Right lobe of liver (tissue), 6 donors: ENCODE results near the gene CYP26A1. TPM values are rescaled to one million over a fixed set of nuclear protein-coding genes. Genes with fewer than 3 reads are reported as not detected.

Source experiments
- ATAC-seq, 4 donors: fragments of 200-7000 bp; cut with Tn5 transposase; one replicate each; pipeline ENCODE4 v1.9.1; 2020; ENCODE audit warnings: mild to moderate bottlenecking in 4 of 4, moderate library complexity in 4 of 4
- DNase-seq, 3 donors: peaks; one replicate each; pipeline ENCODE4 v3.0.0-alpha.2; 2020
- H3K27ac ChIP-seq, 3 donors: fragments of 200-600 bp; one replicate each; pipeline ENCODE4 v1.8.0; 2022
- H3K27me3 ChIP-seq, 2 donors: fragments of 200-600 bp; one replicate each; pipeline ENCODE4 v1.8.0; 2022
- H3K36me3 ChIP-seq, 4 donors: fragments of 200-600 bp; sonication (generic) in 1 of 4; one replicate each; pipeline versions ENCODE4 v1.5.1 to v1.8.0; 2017 to 2022; ENCODE audit warnings: control low read depth in 1 of 4
- H3K4me1 ChIP-seq, 4 donors: fragments of 200-600 bp; sonication (generic) in 1 of 4; one replicate each; pipeline versions ENCODE4 v1.5.1 to v1.8.0; 2017 to 2022; ENCODE audit warnings: control low read depth in 1 of 4
- H3K4me3 ChIP-seq, 3 donors: fragments of 200-600 bp; one replicate each; pipeline ENCODE4 v1.8.0; 2022
- H3K9me3 ChIP-seq, 4 donors: fragments of 200-600 bp; sonication (generic) in 1 of 4; one replicate each; pipeline versions ENCODE4 v1.5.1 to v1.8.0; 2017 to 2022; ENCODE audit warnings: control low read depth in 1 of 4
- POLR2A ChIP-seq: fragments of 450-650 bp; IDR thresholded peaks from one replicate; pipeline ENCODE4 v1.6.1; 2017; ENCODE audit warnings: antibody characterized with exemption, mild to moderate bottlenecking
- WGBS: methylation state at CpG from one replicate; pipeline ENCODE4 v1.1.6; 2018; ENCODE audit warnings: low coverage, low lambda C conversion rate; ENCODE audit not compliant: insufficient coverage; ENCODE audit errors: missing lambda C conversion rate; 5-methylcytosine and 5-hydroxymethylcytosine counted together
- intact Hi-C, 2 donors: fragments of 100-400 bp; cut with DNase I; formaldehyde crosslinking; loops; one replicate each; pipeline versions ENCODE4 v1.11.2 to v1.14.1; 2022
- total RNA-seq, 6 experiments: library from RNA; depleted of rRNA in 2 of 6; stranded (reverse); fragments of >200 nt in 2 of 6; fragmentation: NEBNext Ultra II Directional in 3 of 6; extraction: Animal tissue kit (Norgen Biotek cat#: 25700) in 3 of 6; gene quantifications; one replicate each; pipeline versions ENCODE4 v1.1.0 to v1.2.4, GENCODE V29; 2016 to 2023
- TF ChIP-seq, protein P1 (sequence below), 4 donors: fragments of 200-600 bp in 3 of 4; fragments of 450-650 bp in 1 of 4; IDR thresholded peaks; one replicate each; pipeline versions ENCODE4 v1.5.1 to v1.8.0; 2016 to 2022; ENCODE audit warnings: antibody characterized with exemption in 4 of 4, mild to moderate bottlenecking in 2 of 4
- donor health status: DM: no; HTN: yes; CAD: no.
- donor health status: DM: no; HTN: no; CAD: no.
- donor health status: DM: no; HTN: no; CAD: no.
- donor health status: DM: no; HTN: yes; CAD: no.
- donor health status: DM: no; HTN: yes; CAD: no.

CYP26A1 gene
- total RNA-seq, 6 experiments from 2014 or later = 0.95 to 53.1 (median 12.6) TPM; not detected in 2

DNA sequence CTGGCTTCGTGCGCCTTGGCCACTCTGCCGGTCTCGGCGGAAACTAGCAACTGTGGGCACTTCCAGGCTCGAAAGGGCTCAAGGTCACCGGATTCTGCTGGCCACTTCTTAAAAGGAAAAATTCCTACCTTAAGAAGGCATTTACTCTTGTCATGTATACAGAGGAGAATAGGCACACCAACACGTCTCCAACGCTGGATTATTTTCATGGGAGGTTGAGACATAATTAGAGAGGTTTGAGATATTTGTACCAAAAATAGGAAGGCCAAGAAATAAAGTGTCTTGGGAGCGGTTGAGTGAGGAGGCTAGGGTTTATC is 4.5 kb upstream of the CYP26A1 start:
- intact Hi-C loops = no loop called here
- peaks cover 0 to 43% (median 5%) of the 10 kb centered on the region in 4 donors for H3K4me1 ChIP-seq
- H3K27me3 ChIP-seq = peaks cover 0 to 15% of the 10 kb centered on the region in 2 donors
- no peak for ATAC-seq
- no peaks in the 10 kb centered on the region for H3K9me3 ChIP-seq
- H3K36me3 ChIP-seq = no peaks in the 10 kb centered on the region
- TF ChIP-seq POLR2A = no peak
- TF ChIP-seq, protein P1, sequence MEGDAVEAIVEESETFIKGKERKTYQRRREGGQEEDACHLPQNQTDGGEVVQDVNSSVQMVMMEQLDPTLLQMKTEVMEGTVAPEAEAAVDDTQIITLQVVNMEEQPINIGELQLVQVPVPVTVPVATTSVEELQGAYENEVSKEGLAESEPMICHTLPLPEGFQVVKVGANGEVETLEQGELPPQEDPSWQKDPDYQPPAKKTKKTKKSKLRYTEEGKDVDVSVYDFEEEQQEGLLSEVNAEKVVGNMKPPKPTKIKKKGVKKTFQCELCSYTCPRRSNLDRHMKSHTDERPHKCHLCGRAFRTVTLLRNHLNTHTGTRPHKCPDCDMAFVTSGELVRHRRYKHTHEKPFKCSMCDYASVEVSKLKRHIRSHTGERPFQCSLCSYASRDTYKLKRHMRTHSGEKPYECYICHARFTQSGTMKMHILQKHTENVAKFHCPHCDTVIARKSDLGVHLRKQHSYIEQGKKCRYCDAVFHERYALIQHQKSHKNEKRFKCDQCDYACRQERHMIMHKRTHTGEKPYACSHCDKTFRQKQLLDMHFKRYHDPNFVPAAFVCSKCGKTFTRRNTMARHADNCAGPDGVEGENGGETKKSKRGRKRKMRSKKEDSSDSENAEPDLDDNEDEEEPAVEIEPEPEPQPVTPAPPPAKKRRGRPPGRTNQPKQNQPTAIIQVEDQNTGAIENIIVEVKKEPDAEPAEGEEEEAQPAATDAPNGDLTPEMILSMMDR (IDR thresholded peaks at IDR 0.05) = no peak
- no peak overlapping the region for H3K27ac ChIP-seq
- H3K4me3 ChIP-seq = no peak overlapping the region
- 29% methylated on average over 6 of the region's 10 CpGs for WGBS
- DNase-seq = no peak

DNA sequence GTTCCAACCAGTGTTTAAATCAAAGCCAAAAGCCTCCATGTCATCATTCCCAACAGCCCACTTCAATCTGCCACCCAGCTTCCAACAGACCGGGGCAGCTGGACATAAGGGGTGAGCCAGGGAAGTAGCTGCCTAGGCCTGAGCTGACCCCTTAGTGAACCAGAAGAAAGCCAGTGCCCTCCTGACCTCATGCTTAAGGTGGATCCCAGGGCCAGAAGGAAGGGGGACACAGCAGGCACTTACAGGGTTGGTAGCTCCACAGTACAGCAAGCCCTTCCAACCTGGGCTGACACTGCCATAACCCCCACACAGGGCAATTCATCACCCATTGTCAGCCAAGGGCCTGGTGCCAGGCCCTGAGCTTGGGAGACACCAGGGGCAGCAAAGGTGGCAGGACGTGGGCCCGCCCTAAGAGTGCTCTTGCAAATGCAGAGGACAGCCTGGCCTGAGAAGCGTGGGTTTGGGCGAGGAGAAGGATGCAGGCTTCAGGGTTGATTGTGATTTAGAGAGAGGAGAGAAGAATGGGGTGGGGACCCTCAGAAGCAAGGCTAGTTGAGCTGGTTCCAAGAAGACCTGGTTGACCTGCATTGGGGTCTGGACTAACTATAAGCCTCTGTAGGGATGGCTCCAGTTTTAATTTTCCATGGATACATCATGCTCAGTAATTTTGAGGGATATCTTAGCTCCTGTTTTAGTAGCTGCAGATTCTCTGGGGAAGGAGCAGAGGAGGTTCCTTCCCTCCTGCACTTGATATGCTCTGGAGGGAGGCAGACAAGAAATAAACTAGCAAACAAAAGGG is 3.1 kb upstream of the CYP26A1 start:
- H3K36me3 ChIP-seq = no peaks in the 10 kb centered on the region
- ATAC-seq = no peak
- peak overlapping the region in 1 of 3 donors; percentile 8 for H3K27ac ChIP-seq
- peaks cover 0 to 53% (median 8%) of the 10 kb centered on the region in 4 donors for H3K4me1 ChIP-seq
- H3K27me3 ChIP-seq = peaks cover 0 to 10% of the 10 kb centered on the region in 2 donors
- no peaks in the 10 kb centered on the region for H3K9me3 ChIP-seq
- no peak for DNase-seq
- no peak overlapping the region for H3K4me3 ChIP-seq
- TF ChIP-seq POLR2A = no peak
- TF ChIP-seq, protein P1 (IDR thresholded peaks at IDR 0.05) = no peak
- intact Hi-C loops = no loop called here
- 65% methylated on average over 5 of the region's 5 CpGs for WGBS

DNA sequence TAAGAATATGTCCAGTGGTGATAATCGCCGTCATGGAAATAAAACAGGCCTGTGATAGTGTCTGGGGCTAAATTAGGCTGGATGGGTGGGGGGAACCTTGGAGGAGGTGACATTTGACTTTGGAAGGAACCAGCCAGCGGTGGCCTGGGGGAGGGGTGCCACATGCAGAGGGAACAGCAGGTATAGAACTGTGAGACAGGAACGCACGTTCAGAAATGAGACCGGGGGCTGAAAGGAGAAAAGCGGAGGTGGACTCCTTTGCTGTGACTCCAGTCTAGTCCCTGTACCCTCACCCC is 2.6 kb upstream of the CYP26A1 start:
- no peak overlapping the region for H3K4me3 ChIP-seq
- no peak for DNase-seq
- peaks cover 0 to 8% of the 10 kb centered on the region in 2 donors for H3K27me3 ChIP-seq
- WGBS = 72% methylated on average over 7 of the region's 7 CpGs
- TF ChIP-seq, protein P1 (IDR thresholded peaks at IDR 0.05) = no peak
- no peak for TF ChIP-seq POLR2A
- intact Hi-C loops = no loop called here
- no peak for ATAC-seq
- peaks cover 0 to 52% (median 8%) of the 10 kb centered on the region in 4 donors for H3K4me1 ChIP-seq
- peak overlapping the region in 1 of 3 donors; percentile 8 for H3K27ac ChIP-seq
- H3K36me3 ChIP-seq = no peaks in the 10 kb centered on the region
- no peaks in the 10 kb centered on the region for H3K9me3 ChIP-seq

DNA sequence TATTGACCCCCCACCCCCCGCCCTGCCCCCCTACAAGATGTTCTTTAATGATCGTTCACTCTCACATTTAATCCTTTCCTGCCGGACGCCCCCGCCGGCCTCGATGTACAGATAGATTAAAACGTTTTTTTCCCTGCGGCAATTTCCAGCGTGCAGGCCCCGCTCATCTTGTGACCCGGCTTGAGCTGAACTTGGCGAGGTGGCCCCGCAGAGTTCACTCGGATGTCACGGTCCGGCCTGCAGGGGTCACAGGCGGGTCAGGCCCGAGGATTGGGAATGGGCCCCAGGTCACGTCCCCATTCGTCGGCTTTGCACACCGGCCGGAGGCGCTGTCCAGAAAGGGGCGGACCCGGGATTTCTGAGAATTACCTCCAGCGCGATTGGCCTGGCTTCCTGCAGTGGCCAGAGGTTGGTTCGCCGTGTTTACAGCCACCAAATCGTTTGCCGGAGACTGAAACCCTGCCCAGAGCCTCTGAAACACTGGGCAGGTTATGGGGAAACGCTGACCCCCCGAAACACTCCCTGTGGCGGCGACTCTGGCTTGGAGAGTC is 1.9 kb upstream of the CYP26A1 start:
- intact Hi-C loops = no loop called here
- DNase-seq = peak; percentile 89 to 95 (median 95)
- Histone ChIP-seq H3K36me3 (no peaks in the 10 kb centered on the region), H3K9me3 (no peaks in the 10 kb centered on the region), H3K27me3 (peaks cover 0 to 2% of the 10 kb centered on the region in 2 donors), H3K4me3 (peak overlapping the region; percentile 36 to 76 (median 49)), H3K27ac (peak overlapping the region in 2 of 3 donors; percentile 53 to 84), H3K4me1 (peaks cover 0 to 57% (median 8%) of the 10 kb centered on the region in 4 donors)
- 2% methylated on average over 22 of the region's 37 CpGs for WGBS
- ATAC-seq = peak; percentile 67 to 90 (median 84)
- TF ChIP-seq, protein P1 (IDR thresholded peaks at IDR 0.05) = peak in 1 of 4 donors; percentile 5
- TF ChIP-seq POLR2A = no peak
